ENCODE data around the gene ZNF500.
A peak's percentile ranks its signal among the peaks of the same experiment; 100 is the strongest.

ZNF500 gene

DNA sequence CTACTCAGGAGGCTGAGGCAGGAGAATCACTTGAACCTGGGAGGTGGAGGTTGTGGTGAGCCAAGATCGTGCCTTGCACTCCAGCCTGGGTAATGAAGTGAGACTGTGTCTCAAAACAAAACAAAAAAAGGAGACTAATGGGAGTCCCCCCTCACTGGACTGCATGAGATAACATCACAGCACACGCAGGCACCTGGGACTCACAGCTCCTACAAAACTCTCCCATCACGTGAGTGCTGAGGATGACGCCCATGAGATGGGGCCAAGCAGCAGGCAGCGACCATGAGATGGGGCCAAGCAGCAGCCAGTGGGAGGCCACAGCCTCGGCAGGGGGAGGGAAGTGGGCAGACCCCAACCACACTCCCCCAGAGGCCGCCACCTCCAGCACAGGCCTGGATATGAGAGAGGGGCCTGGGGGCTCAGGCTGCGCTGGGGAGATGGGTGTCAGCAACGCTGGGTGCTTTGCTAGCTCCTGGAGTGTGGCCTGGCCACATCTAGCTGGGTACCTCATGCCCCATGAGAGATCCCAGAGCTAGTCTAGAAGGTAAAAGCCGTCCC, 17.2 kb downstream of the ZNF500 start:
- Histone ChIP-seq H3K36me3 (ENCODE audit: control insufficient read depth in 2 of 2, insufficient read depth in 1 of 2, low read length in 2 of 2) (peaks cover 4 to 50% of the 10 kb centered on the region in 2 experiments; a peak in 2 of 3 replicates), H3K4me3 (ENCODE audit: low read depth, low read length) (no peak overlapping the region), H3K4me1 (ENCODE audit: control insufficient read depth, insufficient read depth, low read length) (no peaks in the 10 kb centered on the region), H3K9me3 (ENCODE audit: control insufficient read depth, insufficient read depth, low read depth, low read length) (no peaks in the 10 kb centered on the region), H3K27ac (ENCODE audit: extremely low read depth, low read depth, low read length) (no peak overlapping the region)
- no peak for TF ChIP-seq SP7 (tag by site-specific recombination; IDR thresholded peaks at IDR 0.05)
- TF ChIP-seq, protein P1, sequence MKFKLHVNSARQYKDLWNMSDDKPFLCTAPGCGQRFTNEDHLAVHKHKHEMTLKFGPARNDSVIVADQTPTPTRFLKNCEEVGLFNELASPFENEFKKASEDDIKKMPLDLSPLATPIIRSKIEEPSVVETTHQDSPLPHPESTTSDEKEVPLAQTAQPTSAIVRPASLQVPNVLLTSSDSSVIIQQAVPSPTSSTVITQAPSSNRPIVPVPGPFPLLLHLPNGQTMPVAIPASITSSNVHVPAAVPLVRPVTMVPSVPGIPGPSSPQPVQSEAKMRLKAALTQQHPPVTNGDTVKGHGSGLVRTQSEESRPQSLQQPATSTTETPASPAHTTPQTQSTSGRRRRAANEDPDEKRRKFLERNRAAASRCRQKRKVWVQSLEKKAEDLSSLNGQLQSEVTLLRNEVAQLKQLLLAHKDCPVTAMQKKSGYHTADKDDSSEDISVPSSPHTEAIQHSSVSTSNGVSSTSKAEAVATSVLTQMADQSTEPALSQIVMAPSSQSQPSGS (tag by site-specific recombination; IDR thresholded peaks at IDR 0.05; ENCODE audit: low read depth), result no peak
- no peak for TF ChIP-seq ZNF76 (tag by site-specific recombination; IDR thresholded peaks at IDR 0.05; ENCODE audit: borderline replicate concordance, low read depth)
- TF ChIP-seq RBAK (tag by site-specific recombination; IDR thresholded peaks at IDR 0.05), result no peak
- TF ChIP-seq ZNF433 (tag by site-specific recombination; IDR thresholded peaks at IDR 0.05; ENCODE audit: low read depth), result no peak
- TF ChIP-seq KLF9 (tag by site-specific recombination; IDR thresholded peaks at IDR 0.05; ENCODE audit: low read depth), result no peak
- no peak for TF ChIP-seq ZNF473 (tag by site-specific recombination; IDR thresholded peaks at IDR 0.05)
- TF ChIP-seq ZNF48 (tag by site-specific recombination; IDR thresholded peaks at IDR 0.05), result no peak
- no peak for TF ChIP-seq ZNF223 (tag by site-specific recombination; IDR thresholded peaks at IDR 0.05)
- no peak for TF ChIP-seq OSR2 (tag by site-specific recombination; IDR thresholded peaks at IDR 0.05)
- TF ChIP-seq, protein P2, sequence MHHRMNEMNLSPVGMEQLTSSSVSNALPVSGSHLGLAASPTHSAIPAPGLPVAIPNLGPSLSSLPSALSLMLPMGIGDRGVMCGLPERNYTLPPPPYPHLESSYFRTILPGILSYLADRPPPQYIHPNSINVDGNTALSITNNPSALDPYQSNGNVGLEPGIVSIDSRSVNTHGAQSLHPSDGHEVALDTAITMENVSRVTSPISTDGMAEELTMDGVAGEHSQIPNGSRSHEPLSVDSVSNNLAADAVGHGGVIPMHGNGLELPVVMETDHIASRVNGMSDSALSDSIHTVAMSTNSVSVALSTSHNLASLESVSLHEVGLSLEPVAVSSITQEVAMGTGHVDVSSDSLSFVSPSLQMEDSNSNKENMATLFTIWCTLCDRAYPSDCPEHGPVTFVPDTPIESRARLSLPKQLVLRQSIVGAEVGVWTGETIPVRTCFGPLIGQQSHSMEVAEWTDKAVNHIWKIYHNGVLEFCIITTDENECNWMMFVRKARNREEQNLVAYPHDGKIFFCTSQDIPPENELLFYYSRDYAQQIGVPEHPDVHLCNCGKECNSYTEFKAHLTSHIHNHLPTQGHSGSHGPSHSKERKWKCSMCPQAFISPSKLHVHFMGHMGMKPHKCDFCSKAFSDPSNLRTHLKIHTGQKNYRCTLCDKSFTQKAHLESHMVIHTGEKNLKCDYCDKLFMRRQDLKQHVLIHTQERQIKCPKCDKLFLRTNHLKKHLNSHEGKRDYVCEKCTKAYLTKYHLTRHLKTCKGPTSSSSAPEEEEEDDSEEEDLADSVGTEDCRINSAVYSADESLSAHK (tag by site-specific recombination; IDR thresholded peaks at IDR 0.05), result no peak
- TF ChIP-seq ZBTB21 (tag by site-specific recombination; IDR thresholded peaks at IDR 0.05), result no peak
- TF ChIP-seq ZNF133 (tag by site-specific recombination; IDR thresholded peaks at IDR 0.05), result no peak
- TF ChIP-seq SP3 (tag by site-specific recombination; IDR thresholded peaks at IDR 0.05), result no peak
- TF ChIP-seq, protein P3, sequence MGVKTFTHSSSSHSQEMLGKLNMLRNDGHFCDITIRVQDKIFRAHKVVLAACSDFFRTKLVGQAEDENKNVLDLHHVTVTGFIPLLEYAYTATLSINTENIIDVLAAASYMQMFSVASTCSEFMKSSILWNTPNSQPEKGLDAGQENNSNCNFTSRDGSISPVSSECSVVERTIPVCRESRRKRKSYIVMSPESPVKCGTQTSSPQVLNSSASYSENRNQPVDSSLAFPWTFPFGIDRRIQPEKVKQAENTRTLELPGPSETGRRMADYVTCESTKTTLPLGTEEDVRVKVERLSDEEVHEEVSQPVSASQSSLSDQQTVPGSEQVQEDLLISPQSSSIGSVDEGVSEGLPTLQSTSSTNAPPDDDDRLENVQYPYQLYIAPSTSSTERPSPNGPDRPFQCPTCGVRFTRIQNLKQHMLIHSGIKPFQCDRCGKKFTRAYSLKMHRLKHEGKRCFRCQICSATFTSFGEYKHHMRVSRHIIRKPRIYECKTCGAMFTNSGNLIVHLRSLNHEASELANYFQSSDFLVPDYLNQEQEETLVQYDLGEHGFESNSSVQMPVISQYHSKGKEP (tag by site-specific recombination; IDR thresholded peaks at IDR 0.05), result no peak
- no peak for TF ChIP-seq ZNF175 (tag by site-specific recombination; IDR thresholded peaks at IDR 0.05)
- TF ChIP-seq, protein P4, sequence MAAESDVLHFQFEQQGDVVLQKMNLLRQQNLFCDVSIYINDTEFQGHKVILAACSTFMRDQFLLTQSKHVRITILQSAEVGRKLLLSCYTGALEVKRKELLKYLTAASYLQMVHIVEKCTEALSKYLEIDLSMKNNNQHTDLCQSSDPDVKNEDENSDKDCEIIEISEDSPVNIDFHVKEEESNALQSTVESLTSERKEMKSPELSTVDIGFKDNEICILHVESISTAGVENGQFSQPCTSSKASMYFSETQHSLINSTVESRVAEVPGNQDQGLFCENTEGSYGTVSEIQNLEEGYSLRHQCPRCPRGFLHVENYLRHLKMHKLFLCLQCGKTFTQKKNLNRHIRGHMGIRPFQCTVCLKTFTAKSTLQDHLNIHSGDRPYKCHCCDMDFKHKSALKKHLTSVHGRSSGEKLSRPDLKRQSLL (tag by site-specific recombination; IDR thresholded peaks at IDR 0.05), result no peak
- POLR2A ChIA-PET, result interaction anchor here (0.7 to 1.1 kb wide), 2 partner anchors 15 to 250 kb away, joined by 4 to 9 read pairs; partner anchors contain the start of genes ANKS3 and DNAAF8
- CTCF ChIA-PET, result no interaction called here

DNA sequence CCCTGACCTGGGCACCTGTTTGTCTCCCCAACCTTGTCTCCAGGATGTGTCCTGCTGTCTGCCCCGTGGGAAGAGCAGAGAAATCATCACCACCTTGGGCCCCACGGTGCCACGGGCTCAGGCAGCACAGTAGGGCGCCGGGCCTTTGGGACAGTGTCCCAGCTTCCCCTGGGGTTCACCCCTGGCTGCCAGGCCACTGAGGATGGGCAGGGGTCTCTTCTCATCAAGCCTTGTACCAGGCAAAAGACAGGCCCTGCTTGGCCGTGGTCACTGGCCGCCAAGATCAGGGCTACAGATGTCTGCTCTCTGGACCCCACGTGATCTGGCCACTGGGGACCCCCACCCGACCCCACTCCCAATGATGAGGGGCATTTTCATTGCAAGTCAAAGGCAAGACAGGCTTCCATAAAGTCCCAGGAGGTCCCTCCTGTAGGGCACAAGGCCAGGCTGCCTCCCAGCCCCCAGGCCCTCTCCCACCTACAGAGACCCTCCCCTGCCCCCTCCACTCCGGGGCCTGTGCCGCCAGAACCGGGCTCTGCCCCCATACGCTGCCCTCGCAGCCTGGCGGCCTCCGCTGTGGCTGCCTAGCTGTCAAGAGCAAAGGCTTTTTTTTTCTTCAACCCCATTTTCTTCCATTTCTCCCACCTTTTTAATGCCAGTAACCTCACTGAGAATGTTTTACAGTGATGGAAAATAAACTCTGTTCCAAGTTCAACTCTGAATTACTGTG, 18.1 kb downstream of the ZNF500 start:
- peaks cover 4 to 44% of the 10 kb centered on the region in 2 experiments; a peak in 2 of 3 replicates for H3K36me3 ChIP-seq (ENCODE audit: control insufficient read depth in 2 of 2, insufficient read depth in 1 of 2, low read length in 2 of 2)
- H3K4me3 ChIP-seq (ENCODE audit: low read depth, low read length), result no peak overlapping the region
- H3K27ac ChIP-seq (ENCODE audit: extremely low read depth, low read depth, low read length), result no peak overlapping the region
- ChIA-PET CTCF (no interaction called here), POLR2A (interaction anchor here (1.1 to 1.6 kb wide), 2 partner anchors 8 to 14 kb away, joined by 4 to 8 read pairs; partner anchors contain the start of genes ANKS3 and DNAAF8)
- no peak for TF ChIP-seq ZNF768 (tag by site-specific recombination; IDR thresholded peaks at IDR 0.05)
- TF ChIP-seq, protein P5, sequence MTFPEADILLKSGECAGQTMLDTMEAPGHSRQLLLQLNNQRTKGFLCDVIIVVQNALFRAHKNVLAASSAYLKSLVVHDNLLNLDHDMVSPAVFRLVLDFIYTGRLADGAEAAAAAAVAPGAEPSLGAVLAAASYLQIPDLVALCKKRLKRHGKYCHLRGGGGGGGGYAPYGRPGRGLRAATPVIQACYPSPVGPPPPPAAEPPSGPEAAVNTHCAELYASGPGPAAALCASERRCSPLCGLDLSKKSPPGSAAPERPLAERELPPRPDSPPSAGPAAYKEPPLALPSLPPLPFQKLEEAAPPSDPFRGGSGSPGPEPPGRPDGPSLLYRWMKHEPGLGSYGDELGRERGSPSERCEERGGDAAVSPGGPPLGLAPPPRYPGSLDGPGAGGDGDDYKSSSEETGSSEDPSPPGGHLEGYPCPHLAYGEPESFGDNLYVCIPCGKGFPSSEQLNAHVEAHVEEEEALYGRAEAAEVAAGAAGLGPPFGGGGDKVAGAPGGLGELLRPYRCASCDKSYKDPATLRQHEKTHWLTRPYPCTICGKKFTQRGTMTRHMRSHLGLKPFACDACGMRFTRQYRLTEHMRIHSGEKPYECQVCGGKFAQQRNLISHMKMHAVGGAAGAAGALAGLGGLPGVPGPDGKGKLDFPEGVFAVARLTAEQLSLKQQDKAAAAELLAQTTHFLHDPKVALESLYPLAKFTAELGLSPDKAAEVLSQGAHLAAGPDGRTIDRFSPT (tag by site-specific recombination; IDR thresholded peaks at IDR 0.05), result no peak
- peak; percentile 57 for TF ChIP-seq ZIC2 (tag by site-specific recombination; IDR thresholded peaks at IDR 0.05)
- 0 out of 2 replicates have a peak, but pooled peaks have one; percentile 1 for TF ChIP-seq SCRT2 (tag by site-specific recombination; IDR thresholded peaks at IDR 0.05)
- TF ChIP-seq ZNF621 (tag by site-specific recombination; IDR thresholded peaks at IDR 0.05), result no peak
- no peaks in the 10 kb centered on the region for H3K4me1 ChIP-seq (ENCODE audit: control insufficient read depth, insufficient read depth, low read length)
- H3K9me3 ChIP-seq (ENCODE audit: control insufficient read depth, insufficient read depth, low read depth, low read length), result no peaks in the 10 kb centered on the region

All from HEK293 (cell line).